ENCODE results near the gene MGLL.

Gene MGLL

DNA sequence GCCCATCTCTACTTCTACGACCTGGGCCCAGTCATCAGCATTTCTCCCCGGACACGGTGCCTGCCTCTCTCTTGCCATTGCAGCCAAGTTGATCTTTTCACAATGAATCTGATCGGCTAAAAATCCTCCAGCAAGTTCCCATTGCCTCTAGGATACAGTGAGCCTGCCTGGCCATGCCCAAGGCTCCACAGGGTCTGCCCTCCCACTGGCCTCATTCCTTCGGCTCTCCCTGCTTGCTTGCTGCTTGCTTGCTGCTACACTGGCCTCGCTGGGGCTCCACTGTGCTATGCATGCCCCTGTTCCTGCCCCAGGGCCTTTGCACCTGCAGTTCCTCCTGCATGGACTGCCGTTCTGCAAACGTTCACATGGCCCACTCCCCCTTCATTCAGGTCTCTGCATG, 147.5 kb downstream of the MGLL start:
- H2AFZ ChIP-seq (ENCODE audit: low read length) = no peak overlapping the region
- no peaks in the 10 kb centered on the region for H3F3A ChIP-seq (ENCODE audit: insufficient read depth, low read length)
- H3K27me3 ChIP-seq (replicated peaks; ENCODE audit: insufficient read depth, low read length) = no peaks in the 10 kb centered on the region
- H3K36me3 ChIP-seq (replicated peaks; ENCODE audit: insufficient read depth, low read length) = no peaks in the 10 kb centered on the region
- no peaks in the 10 kb centered on the region for H3K9me3 ChIP-seq (replicated peaks; ENCODE audit: insufficient read depth, low read length)
- H4K20me1 ChIP-seq (ENCODE audit: insufficient read depth, low read length) = no peaks in the 10 kb centered on the region
- no peak for DNase-seq
- H3K4me1 ChIP-seq (ENCODE audit: low read length) = 0 out of 2 replicates have a peak, but pooled peaks cover 5% of the 10 kb centered on the region
- H3K79me2 ChIP-seq (ENCODE audit: low read length) = no peaks in the 10 kb centered on the region; the same call in 1 of the 2 replicates
- no peak overlapping the region for H3K4me2 ChIP-seq (ENCODE audit: low read depth, low read length)
- no peak overlapping the region for H3K9ac ChIP-seq (ENCODE audit: low read length)
- TF ChIP-seq EZH2 (optimal IDR thresholded peaks at IDR 0.05; ENCODE audit: low read depth, low read length) (no peak), EZH2phosphoT487 (IDR thresholded peaks at IDR 0.05; ENCODE audit: low read length) (no peak)
- TF ChIP-seq, protein P1, sequence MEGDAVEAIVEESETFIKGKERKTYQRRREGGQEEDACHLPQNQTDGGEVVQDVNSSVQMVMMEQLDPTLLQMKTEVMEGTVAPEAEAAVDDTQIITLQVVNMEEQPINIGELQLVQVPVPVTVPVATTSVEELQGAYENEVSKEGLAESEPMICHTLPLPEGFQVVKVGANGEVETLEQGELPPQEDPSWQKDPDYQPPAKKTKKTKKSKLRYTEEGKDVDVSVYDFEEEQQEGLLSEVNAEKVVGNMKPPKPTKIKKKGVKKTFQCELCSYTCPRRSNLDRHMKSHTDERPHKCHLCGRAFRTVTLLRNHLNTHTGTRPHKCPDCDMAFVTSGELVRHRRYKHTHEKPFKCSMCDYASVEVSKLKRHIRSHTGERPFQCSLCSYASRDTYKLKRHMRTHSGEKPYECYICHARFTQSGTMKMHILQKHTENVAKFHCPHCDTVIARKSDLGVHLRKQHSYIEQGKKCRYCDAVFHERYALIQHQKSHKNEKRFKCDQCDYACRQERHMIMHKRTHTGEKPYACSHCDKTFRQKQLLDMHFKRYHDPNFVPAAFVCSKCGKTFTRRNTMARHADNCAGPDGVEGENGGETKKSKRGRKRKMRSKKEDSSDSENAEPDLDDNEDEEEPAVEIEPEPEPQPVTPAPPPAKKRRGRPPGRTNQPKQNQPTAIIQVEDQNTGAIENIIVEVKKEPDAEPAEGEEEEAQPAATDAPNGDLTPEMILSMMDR (IDR thresholded peaks at IDR 0.05; ENCODE audit: low read length) = no peak
- no peak overlapping the region for H3K4me3 ChIP-seq (ENCODE audit: low read length)
- H3K27ac ChIP-seq (ENCODE audit: low read length) = no peak overlapping the region
- H3K9me2 ChIP-seq (replicated peaks; ENCODE audit: insufficient read depth, low read length) = no peaks in the 10 kb centered on the region

DNA sequence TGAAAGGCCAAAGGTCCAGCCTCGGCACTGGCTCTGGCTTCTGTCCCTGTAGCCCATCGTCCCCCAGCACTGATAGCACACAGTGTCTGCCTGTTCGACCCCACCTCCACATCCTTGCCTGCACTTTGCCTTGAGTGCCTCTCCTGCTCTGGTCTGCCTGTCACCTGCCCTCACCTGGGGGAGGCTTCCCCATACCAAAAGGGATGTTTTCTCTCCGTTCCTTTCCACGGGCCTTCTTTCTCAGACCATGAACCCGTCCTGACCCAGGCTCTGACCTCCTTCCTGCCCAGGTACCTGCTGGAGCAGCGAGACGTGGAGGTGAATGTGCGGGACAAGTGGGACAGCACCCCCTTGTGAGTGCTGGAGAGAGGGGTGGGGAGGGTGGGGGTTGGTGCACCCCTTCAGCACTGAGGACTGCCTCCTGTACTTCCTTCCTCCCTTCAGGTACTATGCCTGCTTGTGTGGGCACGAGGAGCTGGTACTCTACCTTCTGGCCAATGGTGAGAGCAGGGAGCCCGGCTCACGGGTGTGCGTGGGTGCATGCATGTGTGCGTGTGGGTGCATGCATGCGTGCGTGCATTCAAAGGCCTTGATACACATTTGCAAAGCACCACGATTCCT, 148.1 kb downstream of the MGLL start:
- H3K4me3 ChIP-seq (ENCODE audit: low read length) = no peak overlapping the region
- H3K4me1 ChIP-seq (ENCODE audit: low read length) = 0 out of 2 replicates have a peak, but pooled peaks cover 5% of the 10 kb centered on the region
- TF ChIP-seq, protein P1 (IDR thresholded peaks at IDR 0.05; ENCODE audit: low read length) = no peak
- TF ChIP-seq EZH2phosphoT487 (IDR thresholded peaks at IDR 0.05; ENCODE audit: low read length) (no peak), EZH2 (optimal IDR thresholded peaks at IDR 0.05; ENCODE audit: low read depth, low read length) (no peak)

DNA sequence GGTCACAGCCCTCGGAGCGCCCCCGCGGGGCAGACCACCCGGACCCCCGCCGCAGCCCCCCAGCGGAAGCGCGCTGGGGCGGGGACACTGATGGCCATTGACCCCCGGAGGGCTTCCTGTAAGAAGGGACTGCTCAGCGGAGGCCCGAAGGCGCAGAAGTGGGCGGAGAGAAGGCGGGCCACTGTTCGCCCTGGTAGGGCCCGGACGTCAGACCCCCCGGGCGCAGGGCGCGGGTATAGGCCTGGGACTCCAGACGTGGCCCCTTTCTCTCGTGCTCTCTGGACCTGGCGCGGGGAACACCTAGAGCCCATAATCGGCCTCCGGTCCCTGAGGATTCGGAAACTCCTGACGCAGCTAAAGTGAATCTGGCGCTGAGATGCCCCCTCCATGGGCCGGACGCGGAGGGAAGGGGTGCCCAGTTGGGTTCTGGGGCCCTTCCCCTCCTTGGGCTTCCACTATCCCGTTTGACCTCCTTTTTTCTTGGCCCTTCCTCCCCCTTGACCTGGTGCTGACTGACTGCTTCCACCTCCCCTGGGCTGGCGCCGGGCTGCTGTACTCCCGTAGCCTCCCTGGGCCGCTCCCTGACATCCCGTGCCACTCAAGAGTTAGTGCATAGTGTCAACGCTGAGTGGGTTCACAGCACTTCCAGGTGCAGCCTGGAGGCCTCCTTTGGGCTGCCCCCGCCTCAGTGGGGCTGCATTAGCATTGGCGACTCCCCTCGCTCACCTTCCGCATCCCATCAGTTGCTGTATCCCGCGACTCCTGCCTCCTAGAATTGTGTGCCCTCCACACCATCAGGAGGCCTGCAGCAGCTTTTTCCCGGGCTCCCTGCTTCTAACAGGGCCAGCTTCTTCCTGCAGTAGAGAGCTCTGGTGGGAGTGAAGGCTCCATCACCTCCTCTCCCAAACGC, 148.9 kb downstream of the MGLL start:
- Histone ChIP-seq H3K9me2 (replicated peaks; ENCODE audit: insufficient read depth, low read length) (no peaks in the 10 kb centered on the region), H2AFZ (ENCODE audit: low read length) (peak overlapping the region; percentile 88), H3F3A (ENCODE audit: insufficient read depth, low read length) (no peaks in the 10 kb centered on the region), H3K9me3 (replicated peaks; ENCODE audit: insufficient read depth, low read length) (no peaks in the 10 kb centered on the region), H4K20me1 (ENCODE audit: insufficient read depth, low read length) (no peaks in the 10 kb centered on the region), H3K4me3 (ENCODE audit: low read length) (peak overlapping the region; percentile 85), H3K9ac (ENCODE audit: low read length) (peak overlapping the region; percentile 60; the same call in 1 of the 2 replicates), H3K27ac (ENCODE audit: low read length) (no peak overlapping the region), H3K27me3 (replicated peaks; ENCODE audit: insufficient read depth, low read length) (no peaks in the 10 kb centered on the region), H3K4me2 (ENCODE audit: low read depth, low read length) (peak overlapping the region; percentile 82), H3K36me3 (replicated peaks; ENCODE audit: insufficient read depth, low read length) (no peaks in the 10 kb centered on the region), H3K4me1 (ENCODE audit: low read length) (0 out of 2 replicates have a peak, but pooled peaks cover 5% of the 10 kb centered on the region), H3K79me2 (ENCODE audit: low read length) (no peaks in the 10 kb centered on the region; the same call in 1 of the 2 replicates)
- DNase-seq = peak; percentile 47
- no peak for TF ChIP-seq EZH2phosphoT487 (IDR thresholded peaks at IDR 0.05; ENCODE audit: low read length)
- TF ChIP-seq, protein P1 (IDR thresholded peaks at IDR 0.05; ENCODE audit: low read length) = no peak
- no peak for TF ChIP-seq EZH2 (optimal IDR thresholded peaks at IDR 0.05; ENCODE audit: low read depth, low read length)

More for the DNA sequence above, 148.1 kb downstream of the MGLL start:
- Histone ChIP-seq H4K20me1 (ENCODE audit: insufficient read depth, low read length) (no peaks in the 10 kb centered on the region), H3K9me2 (replicated peaks; ENCODE audit: insufficient read depth, low read length) (no peaks in the 10 kb centered on the region), H3K27me3 (replicated peaks; ENCODE audit: insufficient read depth, low read length) (no peaks in the 10 kb centered on the region), H3K27ac (ENCODE audit: low read length) (no peak overlapping the region), H2AFZ (ENCODE audit: low read length) (no peak overlapping the region), H3K4me2 (ENCODE audit: low read depth, low read length) (peak overlapping the region; percentile 82; the same call in 1 of the 2 replicates), H3K9ac (ENCODE audit: low read length) (no peak overlapping the region), H3K36me3 (replicated peaks; ENCODE audit: insufficient read depth, low read length) (no peaks in the 10 kb centered on the region), H3K79me2 (ENCODE audit: low read length) (no peaks in the 10 kb centered on the region; the same call in 1 of the 2 replicates), H3K9me3 (replicated peaks; ENCODE audit: insufficient read depth, low read length) (no peaks in the 10 kb centered on the region), H3F3A (ENCODE audit: insufficient read depth, low read length) (no peaks in the 10 kb centered on the region)
- no peak for DNase-seq

Measured in MM.1S (cell line).